A549 (cell line): ENCODE data around the gene CAMKK2. TPM values are rescaled to one million over a fixed set of nuclear protein-coding genes. Genes with fewer than 3 reads are reported as not detected.

ENCODE experiments used
- polyA plus RNA-seq, 4 experiments: library from polyadenylated mRNA; depleted of rRNA in 3 of 4; stranded (reverse); fragments of >200 nt; fragmentation: RNase III in 1 of 4; extraction: RNeasy Plus Mini Kit Qiagen cat#74134 plus additional on column Dnase treatment in 1 of 4; gene quantifications; 2 replicates in 3 of 4; 3 replicates in 1 of 4; pipeline ENCODE4 v1.2.3, GENCODE V29; 2011 to 2017

The CAMKK2 gene
- polyA plus RNA-seq, 2 of the 4 experiments (the other 2 are of a cell fraction): 15.3 to 24.8 TPM

Other genes starting within 250 kb of the CAMKK2 start
- 0.03 TPM in 1 of 2 replicates, not detected in the other for gene P2RX7, start 163.8 kb downstream of the CAMKK2 start, polyA plus RNA-seq (2011; rRNA removed)
- not detected in 3 replicates for gene P2RX7, start 163.8 kb downstream of the CAMKK2 start, polyA plus RNA-seq (2017; fragmentation: RNase III; extraction: RNeasy Plus Mini Kit Qiagen cat#74134 plus additional on column Dnase treatment)
- 27.5 and 30.9 TPM in 2 replicates for gene P2RX4, start 86.6 kb downstream of the CAMKK2 start, polyA plus RNA-seq (2011; rRNA removed)
- 13.5 to 17.5 TPM (median 16.0 TPM) in 3 replicates for gene P2RX4, start 86.6 kb downstream of the CAMKK2 start, polyA plus RNA-seq (2017; fragmentation: RNase III; extraction: RNeasy Plus Mini Kit Qiagen cat#74134 plus additional on column Dnase treatment)
- 213 and 225 TPM in 2 replicates for gene ANAPC5, start 55.7 kb upstream of the CAMKK2 start, polyA plus RNA-seq (2011; rRNA removed)
- 88.4 to 91.9 TPM (median 91.6 TPM) in 3 replicates for gene ANAPC5, start 55.7 kb upstream of the CAMKK2 start, polyA plus RNA-seq (2017; fragmentation: RNase III; extraction: RNeasy Plus Mini Kit Qiagen cat#74134 plus additional on column Dnase treatment)
- gene RNF34, start 103.4 kb upstream of the CAMKK2 start, polyA plus RNA-seq (2011; rRNA removed): 59.4 and 94.4 TPM in 2 replicates
- gene RNF34, start 103.4 kb upstream of the CAMKK2 start, polyA plus RNA-seq (2017; fragmentation: RNase III; extraction: RNeasy Plus Mini Kit Qiagen cat#74134 plus additional on column Dnase treatment): 39.6 to 44.5 TPM (median 42.0 TPM) in 3 replicates